ENCODE results near the gene ZNF474. TPM values are rescaled to one million over a fixed set of nuclear protein-coding genes. Genes with fewer than 3 reads are reported as not detected.

ZNF474 gene
- total and polyA plus RNA-seq, 2 of the 8 experiments (the other 6 are each of a cell fraction or from before 2014, with no cell fraction given): not detected

GRCh38 chr5:122112733-122113558 lies 16.4 kb upstream of the ZNF474 start (continued):
- TF ChIP-seq, protein P1, sequence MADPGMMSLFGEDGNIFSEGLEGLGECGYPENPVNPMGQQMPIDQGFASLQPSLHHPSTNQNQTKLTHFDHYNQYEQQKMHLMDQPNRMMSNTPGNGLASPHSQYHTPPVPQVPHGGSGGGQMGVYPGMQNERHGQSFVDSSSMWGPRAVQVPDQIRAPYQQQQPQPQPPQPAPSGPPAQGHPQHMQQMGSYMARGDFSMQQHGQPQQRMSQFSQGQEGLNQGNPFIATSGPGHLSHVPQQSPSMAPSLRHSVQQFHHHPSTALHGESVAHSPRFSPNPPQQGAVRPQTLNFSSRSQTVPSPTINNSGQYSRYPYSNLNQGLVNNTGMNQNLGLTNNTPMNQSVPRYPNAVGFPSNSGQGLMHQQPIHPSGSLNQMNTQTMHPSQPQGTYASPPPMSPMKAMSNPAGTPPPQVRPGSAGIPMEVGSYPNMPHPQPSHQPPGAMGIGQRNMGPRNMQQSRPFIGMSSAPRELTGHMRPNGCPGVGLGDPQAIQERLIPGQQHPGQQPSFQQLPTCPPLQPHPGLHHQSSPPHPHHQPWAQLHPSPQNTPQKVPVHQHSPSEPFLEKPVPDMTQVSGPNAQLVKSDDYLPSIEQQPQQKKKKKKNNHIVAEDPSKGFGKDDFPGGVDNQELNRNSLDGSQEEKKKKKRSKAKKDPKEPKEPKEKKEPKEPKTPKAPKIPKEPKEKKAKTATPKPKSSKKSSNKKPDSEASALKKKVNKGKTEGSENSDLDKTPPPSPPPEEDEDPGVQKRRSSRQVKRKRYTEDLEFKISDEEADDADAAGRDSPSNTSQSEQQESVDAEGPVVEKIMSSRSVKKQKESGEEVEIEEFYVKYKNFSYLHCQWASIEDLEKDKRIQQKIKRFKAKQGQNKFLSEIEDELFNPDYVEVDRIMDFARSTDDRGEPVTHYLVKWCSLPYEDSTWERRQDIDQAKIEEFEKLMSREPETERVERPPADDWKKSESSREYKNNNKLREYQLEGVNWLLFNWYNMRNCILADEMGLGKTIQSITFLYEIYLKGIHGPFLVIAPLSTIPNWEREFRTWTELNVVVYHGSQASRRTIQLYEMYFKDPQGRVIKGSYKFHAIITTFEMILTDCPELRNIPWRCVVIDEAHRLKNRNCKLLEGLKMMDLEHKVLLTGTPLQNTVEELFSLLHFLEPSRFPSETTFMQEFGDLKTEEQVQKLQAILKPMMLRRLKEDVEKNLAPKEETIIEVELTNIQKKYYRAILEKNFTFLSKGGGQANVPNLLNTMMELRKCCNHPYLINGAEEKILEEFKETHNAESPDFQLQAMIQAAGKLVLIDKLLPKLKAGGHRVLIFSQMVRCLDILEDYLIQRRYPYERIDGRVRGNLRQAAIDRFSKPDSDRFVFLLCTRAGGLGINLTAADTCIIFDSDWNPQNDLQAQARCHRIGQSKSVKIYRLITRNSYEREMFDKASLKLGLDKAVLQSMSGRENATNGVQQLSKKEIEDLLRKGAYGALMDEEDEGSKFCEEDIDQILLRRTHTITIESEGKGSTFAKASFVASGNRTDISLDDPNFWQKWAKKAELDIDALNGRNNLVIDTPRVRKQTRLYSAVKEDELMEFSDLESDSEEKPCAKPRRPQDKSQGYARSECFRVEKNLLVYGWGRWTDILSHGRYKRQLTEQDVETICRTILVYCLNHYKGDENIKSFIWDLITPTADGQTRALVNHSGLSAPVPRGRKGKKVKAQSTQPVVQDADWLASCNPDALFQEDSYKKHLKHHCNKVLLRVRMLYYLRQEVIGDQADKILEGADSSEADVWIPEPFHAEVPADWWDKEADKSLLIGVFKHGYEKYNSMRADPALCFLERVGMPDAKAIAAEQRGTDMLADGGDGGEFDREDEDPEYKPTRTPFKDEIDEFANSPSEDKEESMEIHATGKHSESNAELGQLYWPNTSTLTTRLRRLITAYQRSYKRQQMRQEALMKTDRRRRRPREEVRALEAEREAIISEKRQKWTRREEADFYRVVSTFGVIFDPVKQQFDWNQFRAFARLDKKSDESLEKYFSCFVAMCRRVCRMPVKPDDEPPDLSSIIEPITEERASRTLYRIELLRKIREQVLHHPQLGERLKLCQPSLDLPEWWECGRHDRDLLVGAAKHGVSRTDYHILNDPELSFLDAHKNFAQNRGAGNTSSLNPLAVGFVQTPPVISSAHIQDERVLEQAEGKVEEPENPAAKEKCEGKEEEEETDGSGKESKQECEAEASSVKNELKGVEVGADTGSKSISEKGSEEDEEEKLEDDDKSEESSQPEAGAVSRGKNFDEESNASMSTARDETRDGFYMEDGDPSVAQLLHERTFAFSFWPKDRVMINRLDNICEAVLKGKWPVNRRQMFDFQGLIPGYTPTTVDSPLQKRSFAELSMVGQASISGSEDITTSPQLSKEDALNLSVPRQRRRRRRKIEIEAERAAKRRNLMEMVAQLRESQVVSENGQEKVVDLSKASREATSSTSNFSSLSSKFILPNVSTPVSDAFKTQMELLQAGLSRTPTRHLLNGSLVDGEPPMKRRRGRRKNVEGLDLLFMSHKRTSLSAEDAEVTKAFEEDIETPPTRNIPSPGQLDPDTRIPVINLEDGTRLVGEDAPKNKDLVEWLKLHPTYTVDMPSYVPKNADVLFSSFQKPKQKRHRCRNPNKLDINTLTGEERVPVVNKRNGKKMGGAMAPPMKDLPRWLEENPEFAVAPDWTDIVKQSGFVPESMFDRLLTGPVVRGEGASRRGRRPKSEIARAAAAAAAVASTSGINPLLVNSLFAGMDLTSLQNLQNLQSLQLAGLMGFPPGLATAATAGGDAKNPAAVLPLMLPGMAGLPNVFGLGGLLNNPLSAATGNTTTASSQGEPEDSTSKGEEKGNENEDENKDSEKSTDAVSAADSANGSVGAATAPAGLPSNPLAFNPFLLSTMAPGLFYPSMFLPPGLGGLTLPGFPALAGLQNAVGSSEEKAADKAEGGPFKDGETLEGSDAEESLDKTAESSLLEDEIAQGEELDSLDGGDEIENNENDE (IDR thresholded peaks at IDR 0.05; ENCODE audit: insufficient replicate concordance, low read length): no peak
- no peak for TF ChIP-seq KDM1A (IDR thresholded peaks at IDR 0.05; ENCODE audit: borderline replicate concordance, low read length)
- TF ChIP-seq EP300 (IDR thresholded peaks at IDR 0.05; ENCODE audit: borderline replicate concordance in 1 of 2, low read depth in 2 of 2, low read length in 2 of 2): no peak
- TF ChIP-seq NRF1 (IDR thresholded peaks at IDR 0.05; ENCODE audit: low read depth, low read length): no peak
- no peak for TF ChIP-seq TCF12 (IDR thresholded peaks at IDR 0.05; ENCODE audit: low read depth, low read length)

Measured in H1 (cell line).